Astrocyte of the cerebellum (primary cell): ENCODE measurements around the gene ADAT1.
A peak's percentile ranks its signal among the peaks of the same experiment; 100 is the strongest.

ENCODE experiments used
- DNase-seq: peaks from one replicate; pipeline ENCODE4 v3.0.0-alpha.2; 2011; ENCODE audit warnings: low read depth
- H3K4me3 ChIP-seq: 2 replicates; pipeline ENCODE4 v1.5.1; 2011; ENCODE audit warnings: mild to moderate bottlenecking, low read depth, low read length, moderate library complexity
- in situ Hi-C: cut with HindIII; loops from 2 replicates; pipeline ENCODE4 v1.10.0; 2017; ENCODE audit warnings: low sequenced_read_pairs
- TF ChIP-seq, protein P1 (sequence below): IDR thresholded peaks from 2 replicates; pipeline ENCODE4 v1.5.1; 2012; ENCODE audit warnings: low read length, low read depth, moderate library complexity, mild to moderate bottlenecking; ENCODE audit errors: missing control alignments

Gene ADAT1

DNA sequence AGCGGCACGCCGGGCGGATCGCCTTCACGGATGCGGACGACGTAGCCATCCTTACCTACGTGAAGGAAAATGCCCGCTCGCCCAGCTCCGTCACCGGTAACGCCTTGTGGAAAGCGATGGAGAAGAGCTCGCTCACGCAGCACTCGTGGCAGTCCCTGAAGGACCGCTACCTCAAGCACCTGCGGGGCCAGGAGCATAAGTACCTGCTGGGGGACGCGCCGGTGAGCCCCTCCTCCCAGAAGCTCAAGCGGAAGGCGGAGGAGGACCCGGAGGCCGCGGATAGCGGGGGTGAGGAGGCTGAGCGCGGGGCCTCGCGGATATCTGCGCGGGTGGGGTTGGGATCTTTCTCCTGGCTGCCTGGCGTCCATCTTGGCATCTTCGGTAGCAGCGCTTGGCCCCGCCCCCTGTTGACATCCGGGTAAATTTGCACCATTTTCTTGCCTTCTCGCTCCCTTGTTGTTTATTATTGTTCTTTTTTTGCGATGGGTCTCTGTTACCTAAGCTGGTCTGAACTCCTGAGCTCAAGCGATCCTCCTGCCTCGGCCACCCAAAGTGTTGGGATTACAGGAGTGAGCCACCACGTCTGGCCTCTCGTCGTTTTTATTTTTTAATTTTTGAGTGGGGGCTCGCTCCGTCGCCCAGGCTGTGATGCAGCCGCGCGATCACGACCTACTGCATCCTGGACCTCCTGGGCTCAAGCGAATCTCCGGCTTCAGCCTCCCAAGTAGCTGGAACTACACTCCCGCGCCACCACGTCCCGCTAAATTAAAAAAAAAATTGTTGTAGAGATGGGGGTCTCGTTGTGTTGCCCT, 25.4 kb upstream of the ADAT1 start:
- TF ChIP-seq, protein P1, sequence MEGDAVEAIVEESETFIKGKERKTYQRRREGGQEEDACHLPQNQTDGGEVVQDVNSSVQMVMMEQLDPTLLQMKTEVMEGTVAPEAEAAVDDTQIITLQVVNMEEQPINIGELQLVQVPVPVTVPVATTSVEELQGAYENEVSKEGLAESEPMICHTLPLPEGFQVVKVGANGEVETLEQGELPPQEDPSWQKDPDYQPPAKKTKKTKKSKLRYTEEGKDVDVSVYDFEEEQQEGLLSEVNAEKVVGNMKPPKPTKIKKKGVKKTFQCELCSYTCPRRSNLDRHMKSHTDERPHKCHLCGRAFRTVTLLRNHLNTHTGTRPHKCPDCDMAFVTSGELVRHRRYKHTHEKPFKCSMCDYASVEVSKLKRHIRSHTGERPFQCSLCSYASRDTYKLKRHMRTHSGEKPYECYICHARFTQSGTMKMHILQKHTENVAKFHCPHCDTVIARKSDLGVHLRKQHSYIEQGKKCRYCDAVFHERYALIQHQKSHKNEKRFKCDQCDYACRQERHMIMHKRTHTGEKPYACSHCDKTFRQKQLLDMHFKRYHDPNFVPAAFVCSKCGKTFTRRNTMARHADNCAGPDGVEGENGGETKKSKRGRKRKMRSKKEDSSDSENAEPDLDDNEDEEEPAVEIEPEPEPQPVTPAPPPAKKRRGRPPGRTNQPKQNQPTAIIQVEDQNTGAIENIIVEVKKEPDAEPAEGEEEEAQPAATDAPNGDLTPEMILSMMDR = no peak
- H3K4me3 ChIP-seq = peak overlapping the region; percentile 86
- in situ Hi-C loops = loop anchor here (5.0 kb wide), 1 partner anchor 104 kb away; no protein-coding TSS in a partner anchor
- peak; percentile 49 for DNase-seq

DNA sequence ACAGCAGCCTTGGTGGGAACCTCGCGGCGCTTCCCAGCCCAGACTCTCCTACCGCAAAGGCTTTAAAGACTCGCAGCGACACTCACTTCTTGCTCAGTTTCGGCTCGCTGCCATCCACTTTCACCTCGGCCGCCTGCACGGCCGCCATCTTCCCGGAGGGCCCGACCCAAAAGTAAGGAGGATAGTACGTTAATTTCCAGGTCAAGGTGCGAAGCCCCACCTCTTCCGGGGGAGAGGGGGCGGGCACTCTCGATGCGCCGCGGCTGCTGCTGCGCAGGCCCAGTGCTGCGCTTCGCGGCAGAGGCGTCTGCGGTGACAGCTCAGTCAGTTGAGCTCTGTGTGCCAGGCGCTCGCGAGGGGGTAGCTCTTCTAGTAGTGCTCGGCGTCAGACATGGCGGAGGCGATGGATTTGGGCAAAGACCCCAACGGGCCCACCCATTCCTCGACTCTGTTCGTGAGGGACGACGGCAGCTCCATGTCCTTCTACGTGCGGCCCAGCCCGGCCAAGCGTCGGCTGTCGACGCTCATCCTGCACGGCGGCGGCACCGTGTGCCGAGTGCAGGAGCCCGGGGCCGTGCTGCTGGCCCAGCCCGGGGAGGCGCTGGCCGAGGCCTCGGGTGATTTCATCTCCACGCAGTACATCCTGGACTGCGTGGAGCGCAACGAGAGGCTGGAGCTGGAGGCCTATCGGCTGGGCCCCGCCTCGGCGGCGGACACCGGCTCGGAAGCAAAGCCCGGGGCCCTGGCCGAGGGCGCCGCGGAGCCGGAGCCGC, 24.6 kb upstream of the ADAT1 start, which contains the start of the genes KARS1 and TERF2IP:
KARS1 (minus strand) TSS at position 174 of the 773 bp plus-strand sequence; CDS start at position 148, 26 bp downstream.
TERF2IP (plus strand) TSS at position 282 of the 773 bp plus-strand sequence; CDS start at position 392, 110 bp downstream.
- DNase-seq = peak; percentile 77
- in situ Hi-C loops = loop anchor here (5.0 kb wide), 1 partner anchor 105 kb away; no protein-coding TSS in a partner anchor
- TF ChIP-seq, protein P1 = no peak

DNA sequence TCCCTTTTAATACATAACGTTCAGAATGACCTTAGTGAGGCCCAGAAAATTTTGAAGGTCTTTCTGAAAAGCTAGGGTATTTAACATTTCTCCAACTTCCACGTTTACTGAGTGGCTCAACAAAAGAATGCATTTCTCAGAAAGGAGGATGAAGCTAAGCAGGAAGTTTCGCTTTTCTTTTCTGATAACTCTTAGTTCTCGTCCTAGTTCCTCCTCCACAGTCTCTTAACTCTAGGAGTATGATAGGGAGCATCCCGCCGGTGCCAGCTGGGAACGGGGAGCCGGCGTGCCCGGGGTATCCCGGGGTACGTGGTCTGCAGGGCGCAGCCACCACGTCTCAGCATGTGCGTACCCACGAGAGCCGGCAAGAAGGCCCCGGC, 24.0 kb upstream of the ADAT1 start:
- in situ Hi-C loops = loop anchor here (5.0 kb wide), 1 partner anchor 105 kb away; no protein-coding TSS in a partner anchor
- TF ChIP-seq, protein P1 = no peak

More for the DNA sequence above, 24.6 kb upstream of the ADAT1 start, which contains the start of the genes KARS1 and TERF2IP:
- peak within 1 kb of the TSS; percentile 86 for H3K4me3 ChIP-seq

DNA sequence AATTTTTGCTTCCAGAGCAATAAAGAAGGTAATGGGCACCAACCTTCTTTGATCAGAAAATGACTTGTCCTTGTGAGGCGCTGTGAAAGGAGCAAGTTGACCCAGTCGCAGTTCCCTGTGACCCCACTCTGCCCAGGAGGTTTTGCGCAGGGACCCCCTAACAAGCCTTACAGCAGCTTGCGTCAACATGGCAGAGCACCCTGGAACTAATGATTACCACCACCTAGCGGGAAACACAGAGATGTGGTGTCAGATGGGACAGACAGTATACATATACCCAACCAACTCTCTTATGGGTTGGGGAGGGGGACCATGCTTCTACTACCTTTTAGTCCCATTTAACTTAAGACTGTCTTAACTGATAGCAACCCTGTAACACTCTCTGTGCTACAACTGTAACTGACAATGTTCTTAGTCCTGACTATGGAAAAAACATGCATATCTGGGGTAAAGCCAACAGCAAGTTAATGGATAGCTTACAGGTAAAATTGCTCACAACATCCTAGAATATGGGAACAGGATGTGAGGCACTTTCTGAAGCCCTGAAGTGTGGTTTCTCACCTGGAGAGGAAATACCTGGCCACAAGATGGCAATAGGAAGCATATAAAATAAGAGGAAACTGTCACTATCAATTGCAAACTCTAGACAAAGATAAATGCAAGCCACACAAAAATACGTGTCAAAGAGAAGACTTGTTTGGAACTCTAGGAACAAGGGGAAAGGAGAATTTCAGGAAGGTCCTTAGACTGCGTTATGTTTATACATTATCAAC, 21.3 kb upstream of the ADAT1 start:
- no peak for DNase-seq
- TF ChIP-seq, protein P1 = no peak
- in situ Hi-C loops = loop anchor here (5.0 kb wide), 1 partner anchor 108 kb away; no protein-coding TSS in a partner anchor
- H3K4me3 ChIP-seq = no peak overlapping the region

More for the DNA sequence above, 24.0 kb upstream of the ADAT1 start:
- DNase-seq = no peak
- peak overlapping the region; percentile 86 for H3K4me3 ChIP-seq

DNA sequence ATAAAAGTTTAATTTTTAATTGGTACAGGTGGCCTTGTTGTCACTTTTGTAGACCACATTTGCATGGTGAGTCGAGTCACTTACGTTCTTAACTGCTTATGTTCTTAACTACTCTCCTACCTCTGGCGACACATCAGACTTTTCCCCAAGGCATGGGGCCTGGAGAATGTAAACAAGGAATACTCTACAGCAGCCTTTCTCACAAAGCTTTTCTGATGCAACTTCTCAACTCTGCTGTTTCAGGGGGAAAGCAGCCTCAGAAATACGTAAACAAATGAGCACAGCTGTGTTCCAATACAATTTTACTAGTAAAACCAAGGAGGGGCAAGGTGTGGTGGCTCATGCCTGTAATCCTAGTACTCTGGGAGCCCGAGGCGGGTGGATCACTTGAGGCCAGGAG, 17.5 kb upstream of the ADAT1 start:
- TF ChIP-seq, protein P1 = no peak
- no peak for DNase-seq
- no peak overlapping the region for H3K4me3 ChIP-seq
- in situ Hi-C loops = no loop called here
